Neural crest cell (in vitro differentiated cells): ENCODE results near the gene MVB12B. TPM values are rescaled to one million over a fixed set of nuclear protein-coding genes. Genes with fewer than 3 reads are reported as not detected.
A peak's percentile ranks its signal among the peaks of the same experiment; 100 is the strongest.

Experiments used
- DNase-seq: peaks from one replicate; pipeline ENCODE4 v3.0.0; 2021; ENCODE audit warnings: low read depth, mixed read lengths, low spot score
- H3K27ac Mint-ChIP-seq: one replicate; pipeline ENCODE4 v1.8.0; 2021; ENCODE audit warnings: mild to moderate bottlenecking, mixed read lengths; ENCODE audit not compliant: unreplicated experiment
- H3K27me3 Mint-ChIP-seq: 2 replicates; pipeline ENCODE4 v1.8.0; 2021; ENCODE audit warnings: low read depth, mild to moderate bottlenecking, mixed read lengths
- H3K36me3 Mint-ChIP-seq: 2 replicates; pipeline ENCODE4 v1.8.0; 2021; ENCODE audit warnings: low read depth, mild to moderate bottlenecking, mixed read lengths
- H3K4me1 Mint-ChIP-seq: 2 replicates; pipeline ENCODE4 v1.8.0; 2021; ENCODE audit warnings: mixed read lengths
- H3K4me3 Mint-ChIP-seq: one replicate; pipeline ENCODE4 v1.8.0; 2021; ENCODE audit warnings: mild to moderate bottlenecking, mixed read lengths
- H3K9me3 Mint-ChIP-seq: 2 replicates; pipeline ENCODE4 v1.8.0; 2021; ENCODE audit warnings: mixed read lengths
- total RNA-seq: library from RNA; stranded (reverse); gene quantifications from 2 replicates; pipeline ENCODE4 v1.2.1, GENCODE V29; 2021
- TF ChIP-seq, protein P1 (sequence below): fragments of 200-600 bp; sonication (generic); conservative IDR thresholded peaks from 2 replicates; pipeline ENCODE4 v1.5.0; 2021; ENCODE audit warnings: antibody characterized with exemption, mild to moderate bottlenecking

MVB12B gene
- total RNA-seq, 1 donor from 2014 or later: 68.1 TPM

DNA sequence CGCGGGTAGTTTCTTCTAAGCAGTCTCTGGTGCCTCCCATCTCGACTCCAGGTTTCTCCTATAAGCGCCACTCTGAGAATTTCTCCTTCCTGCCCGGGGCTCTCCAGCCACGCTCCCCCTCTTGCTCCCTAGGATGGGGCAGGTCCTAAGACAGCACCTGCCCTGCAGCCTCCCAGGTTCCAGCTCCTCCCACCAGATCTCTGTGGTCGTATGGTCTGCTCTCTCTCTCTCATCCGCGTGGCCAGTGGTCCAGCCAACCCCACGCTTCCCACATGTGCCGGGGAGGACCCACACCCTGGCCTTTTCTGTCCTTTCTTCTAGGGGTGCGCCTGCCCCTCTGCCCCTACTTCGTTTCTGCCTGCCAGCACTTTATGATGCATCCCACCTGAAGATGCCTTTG, 40.5 kb downstream of the MVB12B start:
- Mint-ChIP-seq H3K27ac (no peak overlapping the region), H3K4me1 (peaks cover 20% of the 10 kb centered on the region), H3K4me3 (no peak overlapping the region), H3K36me3 (peaks cover 26% of the 10 kb centered on the region), H3K27me3 (no peaks in the 10 kb centered on the region), H3K9me3 (peaks cover 3% of the 10 kb centered on the region)
- no peak for DNase-seq
- TF ChIP-seq, protein P1, sequence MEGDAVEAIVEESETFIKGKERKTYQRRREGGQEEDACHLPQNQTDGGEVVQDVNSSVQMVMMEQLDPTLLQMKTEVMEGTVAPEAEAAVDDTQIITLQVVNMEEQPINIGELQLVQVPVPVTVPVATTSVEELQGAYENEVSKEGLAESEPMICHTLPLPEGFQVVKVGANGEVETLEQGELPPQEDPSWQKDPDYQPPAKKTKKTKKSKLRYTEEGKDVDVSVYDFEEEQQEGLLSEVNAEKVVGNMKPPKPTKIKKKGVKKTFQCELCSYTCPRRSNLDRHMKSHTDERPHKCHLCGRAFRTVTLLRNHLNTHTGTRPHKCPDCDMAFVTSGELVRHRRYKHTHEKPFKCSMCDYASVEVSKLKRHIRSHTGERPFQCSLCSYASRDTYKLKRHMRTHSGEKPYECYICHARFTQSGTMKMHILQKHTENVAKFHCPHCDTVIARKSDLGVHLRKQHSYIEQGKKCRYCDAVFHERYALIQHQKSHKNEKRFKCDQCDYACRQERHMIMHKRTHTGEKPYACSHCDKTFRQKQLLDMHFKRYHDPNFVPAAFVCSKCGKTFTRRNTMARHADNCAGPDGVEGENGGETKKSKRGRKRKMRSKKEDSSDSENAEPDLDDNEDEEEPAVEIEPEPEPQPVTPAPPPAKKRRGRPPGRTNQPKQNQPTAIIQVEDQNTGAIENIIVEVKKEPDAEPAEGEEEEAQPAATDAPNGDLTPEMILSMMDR: no peak

- DNase-seq: no peak
- Mint-ChIP-seq H3K4me3 (no peak overlapping the region), H3K27ac (no peak overlapping the region), H3K36me3 (peaks cover 24% of the 10 kb centered on the region), H3K9me3 (peaks cover 3% of the 10 kb centered on the region), H3K27me3 (no peaks in the 10 kb centered on the region), H3K4me1 (peaks cover 22% of the 10 kb centered on the region)
- TF ChIP-seq, protein P1: no peak
These were observed 41.0 kb downstream of the MVB12B start for GRCh38 chr9:126367616-126368015.

DNA sequence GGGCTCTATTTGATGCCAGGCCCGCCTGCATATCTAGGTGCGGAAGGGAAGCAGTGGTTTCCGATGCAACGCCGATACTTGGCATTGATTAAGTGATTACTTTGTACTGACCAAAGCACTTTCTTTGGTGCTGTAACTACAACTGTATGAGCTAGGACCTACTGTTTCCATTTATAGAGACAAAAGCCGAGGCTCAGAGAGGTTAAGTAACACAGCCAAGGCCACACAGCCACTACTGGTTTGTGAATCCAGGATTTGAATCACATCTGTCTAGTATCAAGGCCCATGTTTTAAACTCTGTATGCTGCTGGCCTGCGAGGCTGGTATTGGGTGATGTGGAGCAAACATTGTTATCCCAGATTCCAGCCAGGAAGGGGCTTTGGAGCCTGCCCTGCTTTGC, 41.4 kb downstream of the MVB12B start:
- Mint-ChIP-seq H3K36me3 (peaks cover 24% of the 10 kb centered on the region), H3K4me3 (no peak overlapping the region), H3K27me3 (no peaks in the 10 kb centered on the region), H3K27ac (no peak overlapping the region), H3K4me1 (peaks cover 25% of the 10 kb centered on the region), H3K9me3 (peaks cover 3% of the 10 kb centered on the region)
- TF ChIP-seq, protein P1: no peak
- DNase-seq: no peak

GRCh38 chr9:126371007-126371870, 44.6 kb downstream of the MVB12B start:
- TF ChIP-seq, protein P1: no peak
- DNase-seq: no peak
- no peaks in the 10 kb centered on the region for H3K9me3 Mint-ChIP-seq
- H3K4me1 Mint-ChIP-seq: peaks cover 44% of the 10 kb centered on the region
- peaks cover 5% of the 10 kb centered on the region for H3K36me3 Mint-ChIP-seq
- H3K27ac Mint-ChIP-seq: no peak overlapping the region
- no peaks in the 10 kb centered on the region for H3K27me3 Mint-ChIP-seq
- H3K4me3 Mint-ChIP-seq: no peak overlapping the region

DNA sequence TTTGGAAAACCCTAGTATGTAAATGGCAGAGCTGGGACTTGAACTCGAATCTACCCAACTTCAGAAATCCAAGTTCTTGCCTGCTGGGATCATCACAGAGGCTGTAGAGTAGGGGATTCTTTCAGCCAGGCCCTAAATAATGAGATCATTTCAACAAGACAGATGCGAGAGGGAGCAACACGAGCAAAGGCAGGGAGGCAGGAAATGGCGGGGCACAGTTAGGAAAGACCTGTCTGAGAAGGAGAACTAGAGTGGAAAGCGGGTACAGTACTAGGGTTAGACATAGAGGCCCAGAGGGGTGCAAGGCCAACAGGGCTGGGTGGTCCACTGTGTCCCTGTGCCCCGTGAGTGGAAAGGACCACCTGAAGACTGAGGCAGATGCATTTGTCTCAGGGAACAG, 46.1 kb downstream of the MVB12B start:
- no peak for DNase-seq
- Mint-ChIP-seq H3K4me3 (peak overlapping the region; percentile 2), H3K27me3 (no peaks in the 10 kb centered on the region), H3K36me3 (peaks cover 3% of the 10 kb centered on the region), H3K4me1 (peaks cover 51% of the 10 kb centered on the region), H3K27ac (no peak overlapping the region), H3K9me3 (no peaks in the 10 kb centered on the region)
- TF ChIP-seq, protein P1: no peak
